Nucleus accumbens (tissue), 56 donors: ENCODE measurements around the gene CPNE5.
"Not testable (repeated sequence)": the region's sequence is repeated elsewhere in the genome, so short reads cannot be mapped to it uniquely, and the experiment has no call there.

Experiments used
- DNase-seq, 56 donors: peaks; one replicate each; lab custom pipeline; 2025; lab: John Stamatoyannopoulos, UW

The CPNE5 gene

DNA sequence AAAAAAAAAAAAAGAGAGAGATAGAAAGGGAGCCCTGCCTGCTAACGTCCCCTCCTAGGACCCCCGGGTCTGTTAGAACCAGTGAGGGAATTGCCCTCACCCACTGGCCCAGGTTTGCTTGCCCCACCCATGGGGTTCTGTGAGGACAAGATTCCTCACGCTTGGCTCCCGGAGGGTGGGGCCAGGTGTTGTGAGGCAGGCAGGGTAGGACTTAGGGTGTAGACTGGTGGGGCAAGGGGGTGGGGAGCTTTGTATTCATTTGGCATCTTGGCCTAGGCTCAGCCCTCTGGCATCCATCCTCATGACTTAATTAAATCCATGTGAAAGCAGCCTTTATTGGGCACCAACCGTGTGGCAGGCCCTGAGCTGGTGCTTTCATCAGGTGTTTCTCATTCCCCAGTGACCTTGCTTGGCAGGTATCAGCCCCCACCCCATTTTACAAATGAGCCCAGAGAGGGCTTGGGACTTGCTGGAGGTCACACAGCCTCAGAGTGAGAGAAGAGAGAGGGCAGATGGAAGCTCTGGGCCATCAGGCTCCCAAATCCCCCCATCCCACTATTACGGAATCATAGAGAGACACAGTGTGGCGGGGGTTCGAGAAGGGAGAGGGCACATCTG, 122.7 kb downstream of the CPNE5 start:
- no peak for DNase-seq

- no peak for DNase-seq
These were observed 123.8 kb downstream of the CPNE5 start for GRCh38 chr6:36715469-36715868.

DNA sequence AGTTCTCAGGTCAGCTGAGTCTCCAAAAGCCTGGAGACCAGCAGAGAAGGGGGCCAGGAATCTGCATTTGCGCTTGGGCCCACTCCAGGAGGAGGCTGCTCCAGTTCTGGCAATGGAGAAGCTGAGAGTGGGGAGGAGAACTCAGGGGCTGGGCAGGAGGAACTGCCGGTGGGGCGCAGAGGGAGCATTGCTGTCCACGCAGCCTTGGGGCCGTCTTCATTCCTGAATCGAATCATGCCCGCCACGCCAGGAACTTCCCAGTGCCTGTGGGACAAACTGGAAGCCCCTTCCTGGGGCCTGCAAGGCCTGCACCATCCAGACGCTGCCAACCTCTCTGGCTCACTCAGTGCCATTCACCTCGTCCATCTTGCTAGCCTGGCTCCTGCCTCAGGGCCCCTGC, 124.7 kb downstream of the CPNE5 start:
- DNase-seq, result no peak

DNA sequence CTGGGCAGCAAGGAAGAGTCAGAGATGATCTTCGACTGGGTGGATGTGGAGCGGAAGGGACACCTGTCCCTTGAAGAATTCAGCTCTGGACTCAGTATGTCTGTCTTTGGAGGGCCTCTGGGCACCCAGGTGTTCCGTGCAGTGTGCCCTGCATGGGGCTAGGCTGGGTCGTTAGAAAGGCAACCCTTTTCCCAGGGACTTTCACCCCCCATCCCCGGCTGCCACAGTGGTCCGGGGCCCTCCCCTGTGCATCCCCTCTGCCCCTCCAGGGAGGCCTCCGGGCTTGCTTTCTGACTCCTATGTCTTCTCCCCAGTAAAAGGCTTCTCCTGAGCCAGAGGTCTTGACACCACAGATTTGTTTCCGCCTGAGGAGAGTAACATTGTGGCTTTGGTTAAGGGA, 125.4 kb downstream of the CPNE5 start:
- DNase-seq, result no peak

DNA sequence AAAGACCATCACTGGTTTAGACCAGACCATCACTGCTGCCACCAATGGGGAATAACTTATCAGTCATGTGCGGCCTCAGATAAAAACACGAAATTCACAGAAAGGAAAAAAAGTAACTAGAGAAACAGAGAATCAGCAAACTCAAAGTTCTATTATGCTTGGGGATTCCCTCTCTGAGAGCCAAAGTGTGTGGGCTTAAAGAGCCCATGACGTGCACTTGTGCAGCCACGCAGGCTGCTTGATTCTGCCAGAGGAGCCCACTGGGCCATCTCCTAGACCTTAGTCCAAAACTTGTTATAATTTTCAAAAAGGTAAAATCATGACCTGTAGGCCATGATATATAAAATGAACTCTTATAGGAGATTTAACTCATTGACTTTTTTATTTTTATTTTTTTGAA, 126.4 kb downstream of the CPNE5 start:
- no peak for DNase-seq

GRCh38 chr6:36706339-36706738, 132.9 kb downstream of the CPNE5 start:
- DNase-seq, result no peak

- not testable (repeated sequence) for DNase-seq
These were observed 134.2 kb downstream of the CPNE5 start for GRCh38 chr6:36704961-36705577.

DNA sequence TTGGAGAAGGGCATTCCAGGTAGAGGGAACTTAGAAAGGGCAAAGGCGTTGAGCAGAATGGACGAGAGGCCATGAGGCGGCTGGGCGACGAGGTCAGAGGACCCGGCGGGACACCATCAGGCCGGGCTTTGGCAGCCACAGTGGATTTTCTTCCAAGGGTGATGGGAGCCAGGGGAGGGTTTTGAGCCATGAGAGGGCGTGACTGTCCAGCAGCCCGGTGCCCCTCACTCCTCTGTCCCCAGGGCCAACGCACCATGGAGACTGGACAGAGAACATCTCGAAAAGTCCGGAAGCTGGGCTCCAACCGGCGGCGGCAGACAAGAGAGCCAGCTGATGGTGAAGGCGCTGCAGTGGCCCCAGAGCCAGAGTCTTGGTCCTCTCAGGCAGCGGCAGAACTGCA, 135.3 kb downstream of the CPNE5 start:
- no peak for DNase-seq

DNA sequence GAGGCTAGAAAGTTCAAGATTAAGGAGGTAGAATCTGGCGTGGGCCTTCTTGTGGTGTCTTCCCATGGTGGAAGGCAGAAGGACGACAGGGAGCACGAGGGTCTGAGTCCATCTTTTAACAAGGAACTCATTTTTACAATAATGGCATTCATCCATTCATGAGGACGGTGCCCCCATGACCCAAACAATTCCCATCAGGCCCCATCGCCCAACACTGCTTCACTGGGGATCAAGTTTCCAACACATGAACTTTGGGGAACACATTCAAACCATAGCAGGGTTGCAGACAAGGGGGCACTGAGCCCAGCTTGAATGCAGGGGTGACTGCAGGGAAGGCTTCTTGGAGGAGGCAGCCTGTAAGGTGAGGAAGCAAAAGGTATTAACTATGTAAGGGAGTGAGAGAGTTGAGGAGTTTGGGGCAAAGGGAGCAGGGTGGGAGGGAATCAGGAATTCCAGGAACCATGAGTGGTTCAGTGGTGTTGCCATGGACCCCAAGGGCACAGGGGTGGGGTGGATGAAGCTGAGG, 136.1 kb downstream of the CPNE5 start:
- no peak for DNase-seq

DNA sequence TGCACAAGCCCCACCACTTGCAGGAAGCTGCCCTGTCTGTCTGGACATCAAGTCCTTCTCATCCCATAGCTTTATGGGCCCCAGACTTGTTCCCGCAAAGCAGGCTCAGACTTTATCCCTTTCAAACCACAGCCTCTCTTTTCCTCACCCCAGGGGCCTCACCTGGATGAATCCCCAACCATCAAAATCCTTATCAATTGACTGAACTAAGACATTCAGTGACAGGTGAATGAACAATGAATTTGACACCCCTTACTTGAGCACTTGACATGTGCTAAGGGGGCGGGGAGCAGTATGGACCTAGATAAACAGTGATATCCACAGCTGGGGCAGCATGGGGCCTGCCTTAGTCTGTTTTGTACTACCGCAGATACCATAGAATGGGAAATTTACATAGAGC, 136.6 kb downstream of the CPNE5 start:
- no peak for DNase-seq

- DNase-seq, result no peak
These were observed 137.7 kb downstream of the CPNE5 start for GRCh38 chr6:36701401-36701991.

GRCh38 chr6:36700831-36701230, 138.4 kb downstream of the CPNE5 start:
- no peak for DNase-seq

GRCh38 chr6:36700071-36700812, 139.0 kb downstream of the CPNE5 start:
- DNase-seq, result no peak

GRCh38 chr6:36699348-36699747, 139.9 kb downstream of the CPNE5 start:
- no peak for DNase-seq

GRCh38 chr6:36698871-36699271, 140.4 kb downstream of the CPNE5 start:
- DNase-seq, result no peak

GRCh38 chr6:36698196-36698595, 141.0 kb downstream of the CPNE5 start:
- DNase-seq, result no peak

GRCh38 chr6:36697481-36697903, 141.8 kb downstream of the CPNE5 start, which contains the start of gene RAB44:
Gene RAB44, plus strand, starts transcription at chr6:36697826. Its CDS starts 6,410 bp downstream, at chr6:36704236.
- no peak for DNase-seq

- DNase-seq, result no peak
These were observed 143.8 kb downstream of the CPNE5 start for GRCh38 chr6:36695414-36695813.

GRCh38 chr6:36694616-36695015, 144.6 kb downstream of the CPNE5 start:
- no peak for DNase-seq

DNA sequence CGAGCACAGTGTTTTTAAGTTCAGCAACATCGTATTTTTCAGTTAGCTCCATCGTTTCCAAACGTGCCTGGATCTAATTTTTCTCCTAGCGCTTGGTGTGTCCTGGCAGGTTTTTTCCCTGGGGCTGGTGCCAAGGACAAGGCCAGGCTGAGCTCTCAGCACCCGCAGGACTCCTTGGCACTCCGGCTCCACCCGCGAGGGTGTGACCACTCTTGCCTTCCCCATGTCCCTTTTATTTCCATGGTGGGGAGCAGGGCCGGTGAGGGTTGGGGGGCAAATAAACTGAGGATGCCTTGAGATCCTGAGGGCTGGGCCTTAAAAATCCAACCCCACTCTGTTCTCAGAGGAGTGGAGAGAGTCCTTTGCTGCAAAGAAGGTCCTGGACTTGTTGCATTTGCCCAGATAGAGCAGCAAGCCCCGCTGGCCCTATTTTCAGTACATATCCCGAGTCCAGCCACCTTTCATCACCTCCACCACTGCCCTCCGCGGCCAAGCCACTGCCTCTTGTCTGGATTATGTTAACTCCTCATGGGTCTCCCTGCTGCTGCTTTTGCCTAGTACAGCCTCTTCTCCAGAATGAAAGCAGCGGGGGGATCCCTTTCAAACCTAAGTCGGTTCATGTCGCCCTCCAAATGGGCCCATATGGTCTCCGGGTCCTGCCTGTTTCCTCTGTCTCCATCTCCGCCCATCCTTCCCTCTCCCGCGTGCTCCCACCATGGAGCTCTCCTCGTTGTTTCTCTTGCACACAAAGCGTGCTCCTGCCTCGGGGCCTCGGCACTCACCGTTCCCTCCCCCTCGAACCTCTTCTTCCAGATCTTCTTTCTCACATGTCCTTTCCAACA, 146.2 kb downstream of the CPNE5 start:
- peak in 1 of 56 donors; percentile 17 for DNase-seq
